Duodenal mucosa (tissue), 2 donors: ENCODE measurements around the gene FRRS1.

Source experiments
- H3K27ac ChIP-seq: one replicate; pipeline ENCODE4 v1.7.0; 2013; ENCODE audit warnings: low read depth, low read length
- H3K27me3 ChIP-seq, 2 donors: one replicate each; pipeline ENCODE4 v1.7.0; 2013; ENCODE audit warnings: low read length in 2 of 2, control low read depth in 1 of 2; ENCODE audit not compliant: insufficient read depth in 2 of 2, control insufficient read depth in 1 of 2
- H3K36me3 ChIP-seq, 2 donors: one replicate each; pipeline ENCODE4 v1.7.0; 2013; ENCODE audit warnings: low read length in 2 of 2, control low read depth in 1 of 2; ENCODE audit not compliant: insufficient read depth in 2 of 2, control insufficient read depth in 1 of 2
- H3K4me1 ChIP-seq, 2 donors: one replicate each; pipeline ENCODE4 v1.7.0; 2013; ENCODE audit warnings: low read length in 2 of 2, control low read depth in 1 of 2; ENCODE audit not compliant: insufficient read depth in 2 of 2, control insufficient read depth in 1 of 2
- H3K4me3 ChIP-seq, 2 donors: one replicate each; pipeline ENCODE4 v1.7.0; 2013; ENCODE audit warnings: low read length in 2 of 2, low read depth in 1 of 2
- H3K9ac ChIP-seq, 2 donors: one replicate each; pipeline ENCODE4 v1.7.0; 2013; ENCODE audit warnings: low read length in 2 of 2, low read depth in 1 of 2
- H3K9me3 ChIP-seq, 2 donors: one replicate each; pipeline ENCODE4 v1.7.0; 2013; ENCODE audit warnings: low read length in 2 of 2, control low read depth in 1 of 2; ENCODE audit not compliant: control insufficient read depth in 1 of 2

FRRS1 gene

GRCh38 chr1:99713006-99713405, 53.4 kb downstream of the FRRS1 start:
- no peak overlapping the region for H3K4me3 ChIP-seq

GRCh38 chr1:99710994-99711393, 55.4 kb downstream of the FRRS1 start:
- Histone ChIP-seq H3K27ac (no peak overlapping the region), H3K4me1 (no peaks in the 10 kb centered on the region), H3K9ac (no peak overlapping the region), H3K27me3 (no peaks in the 10 kb centered on the region), H3K9me3 (no peaks in the 10 kb centered on the region), H3K36me3 (peaks cover 0 to 5% of the 10 kb centered on the region in 2 donors), H3K4me3 (no peak overlapping the region)

More at GRCh38 chr1:99713006-99713405, 53.4 kb downstream of the FRRS1 start:
- no peaks in the 10 kb centered on the region for H3K9me3 ChIP-seq
- H3K27me3 ChIP-seq = no peaks in the 10 kb centered on the region
- no peak overlapping the region for H3K27ac ChIP-seq
- no peaks in the 10 kb centered on the region for H3K4me1 ChIP-seq
- H3K36me3 ChIP-seq = peaks cover 0 to 14% of the 10 kb centered on the region in 2 donors
- no peak overlapping the region for H3K9ac ChIP-seq

GRCh38 chr1:99707535-99708142, 58.8 kb downstream of the FRRS1 start:
- Histone ChIP-seq H3K4me1 (peaks cover 0 to 7% of the 10 kb centered on the region in 2 donors), H3K4me3 (no peak overlapping the region), H3K27me3 (no peaks in the 10 kb centered on the region), H3K9ac (no peak overlapping the region), H3K9me3 (no peaks in the 10 kb centered on the region), H3K27ac (no peak overlapping the region), H3K36me3 (peaks cover 0 to 5% of the 10 kb centered on the region in 2 donors)

- H3K36me3 ChIP-seq = peaks cover 0 to 5% of the 10 kb centered on the region in 2 donors
- no peak overlapping the region for H3K4me3 ChIP-seq
- H3K9me3 ChIP-seq = no peaks in the 10 kb centered on the region
- H3K9ac ChIP-seq = no peak overlapping the region
- H3K27me3 ChIP-seq = no peaks in the 10 kb centered on the region
- H3K4me1 ChIP-seq = peaks cover 0 to 7% of the 10 kb centered on the region in 2 donors
- no peak overlapping the region for H3K27ac ChIP-seq
These were observed 61.0 kb downstream of the FRRS1 start for GRCh38 chr1:99705385-99705784.

GRCh38 chr1:99704356-99704816, 62.0 kb downstream of the FRRS1 start:
- no peaks in the 10 kb centered on the region for H3K27me3 ChIP-seq
- H3K27ac ChIP-seq = no peak overlapping the region
- H3K36me3 ChIP-seq = peaks cover 0 to 5% of the 10 kb centered on the region in 2 donors
- no peak overlapping the region for H3K9ac ChIP-seq
- H3K9me3 ChIP-seq = no peaks in the 10 kb centered on the region
- H3K4me1 ChIP-seq = peaks cover 0 to 7% of the 10 kb centered on the region in 2 donors
- peak overlapping the region; percentile 24 to 48 for H3K4me3 ChIP-seq

- no peaks in the 10 kb centered on the region for H3K9me3 ChIP-seq
- H3K27me3 ChIP-seq = no peaks in the 10 kb centered on the region
These were observed 64.2 kb downstream of the FRRS1 start for GRCh38 chr1:99702221-99702620.

GRCh38 chr1:99700020-99700419, 66.4 kb downstream of the FRRS1 start:
- H3K9me3 ChIP-seq = no peaks in the 10 kb centered on the region

More at GRCh38 chr1:99702221-99702620, 64.2 kb downstream of the FRRS1 start:
- H3K4me1 ChIP-seq = peaks cover 0 to 7% of the 10 kb centered on the region in 2 donors
- no peak overlapping the region for H3K27ac ChIP-seq
- H3K36me3 ChIP-seq = no peaks in the 10 kb centered on the region
- no peak overlapping the region for H3K9ac ChIP-seq
- no peak overlapping the region for H3K4me3 ChIP-seq

GRCh38 chr1:99697580-99697979, 68.9 kb downstream of the FRRS1 start:
- H3K36me3 ChIP-seq = no peaks in the 10 kb centered on the region
- H3K27ac ChIP-seq = no peak overlapping the region
- no peak overlapping the region for H3K4me3 ChIP-seq
- no peaks in the 10 kb centered on the region for H3K27me3 ChIP-seq
- no peaks in the 10 kb centered on the region for H3K4me1 ChIP-seq
- no peaks in the 10 kb centered on the region for H3K9me3 ChIP-seq
- no peak overlapping the region for H3K9ac ChIP-seq

More at GRCh38 chr1:99700020-99700419, 66.4 kb downstream of the FRRS1 start:
- H3K36me3 ChIP-seq = no peaks in the 10 kb centered on the region
- no peaks in the 10 kb centered on the region for H3K4me1 ChIP-seq
- no peak overlapping the region for H3K9ac ChIP-seq
- H3K27me3 ChIP-seq = no peaks in the 10 kb centered on the region
- H3K4me3 ChIP-seq = no peak overlapping the region
- H3K27ac ChIP-seq = no peak overlapping the region

- no peaks in the 10 kb centered on the region for H3K4me1 ChIP-seq
- H3K36me3 ChIP-seq = no peaks in the 10 kb centered on the region
These were observed 69.8 kb downstream of the FRRS1 start for GRCh38 chr1:99696616-99697015.

GRCh38 chr1:99691175-99691574, 75.3 kb downstream of the FRRS1 start:
- no peak overlapping the region for H3K9ac ChIP-seq
- no peaks in the 10 kb centered on the region for H3K27me3 ChIP-seq
- no peak overlapping the region for H3K4me3 ChIP-seq
- no peaks in the 10 kb centered on the region for H3K4me1 ChIP-seq
- H3K27ac ChIP-seq = no peak overlapping the region
- no peaks in the 10 kb centered on the region for H3K9me3 ChIP-seq
- H3K36me3 ChIP-seq = no peaks in the 10 kb centered on the region

More at GRCh38 chr1:99696616-99697015, 69.8 kb downstream of the FRRS1 start:
- no peaks in the 10 kb centered on the region for H3K27me3 ChIP-seq
- H3K9ac ChIP-seq = no peak overlapping the region
- H3K4me3 ChIP-seq = no peak overlapping the region
- H3K9me3 ChIP-seq = no peaks in the 10 kb centered on the region
- no peak overlapping the region for H3K27ac ChIP-seq
